ENCODE measurements around the gene OR6P1. TPM values are rescaled to one million over a fixed set of nuclear protein-coding genes. Genes with fewer than 3 reads are reported as not detected.

OR6P1 gene
- total RNA-seq, 2 donors from 2014 or later, result not detected

GRCh38 chr1:158552296-158552695 lies 18.1 kb downstream of the OR6P1 start:
- no peaks in the 10 kb centered on the region for H3K9me3 Mint-ChIP-seq
- no peaks in the 10 kb centered on the region for H3K4me1 ChIP-seq (ENCODE audit: control insufficient read depth, insufficient read depth, low read length)
- H3K36me3 ChIP-seq (ENCODE audit: control insufficient read depth, insufficient read depth, low read length), result no peaks in the 10 kb centered on the region
- no peaks in the 10 kb centered on the region for H3K9me3 ChIP-seq (ENCODE audit: control insufficient read depth, low read length)
- no peak overlapping the region for H3K9ac ChIP-seq (ENCODE audit: extremely low read depth, low read length, poor library complexity, severe bottlenecking)
- no peak overlapping the region for H3K27ac Mint-ChIP-seq
- DNase-seq, result no peak
- H3K4me3 Mint-ChIP-seq, result no peak overlapping the region
- WGBS, 2 experiments (ENCODE audit: insufficient coverage in 1 of 2, insufficient read length in 1 of 2), result 88 to 100% methylated on average over 1 of the region's 1 CpG
- no peak overlapping the region for H3K27ac ChIP-seq (ENCODE audit: low read depth, low read length)
- H3K4me1 Mint-ChIP-seq, result no peaks in the 10 kb centered on the region
- no peak for TF ChIP-seq CTCF (conservative IDR thresholded peaks at IDR 0.05)
- H3K4me3 ChIP-seq (ENCODE audit: low read length), result no peak overlapping the region
- H3K27me3 ChIP-seq (ENCODE audit: control insufficient read depth, insufficient read depth, low read length, poor library complexity, severe bottlenecking), result no peaks in the 10 kb centered on the region
- H3K27me3 Mint-ChIP-seq (ENCODE audit: insufficient read depth), result no peaks in the 10 kb centered on the region
- no peaks in the 10 kb centered on the region for H3K36me3 Mint-ChIP-seq (ENCODE audit: low read depth)

GRCh38 chr1:158547533-158547932 lies 22.8 kb downstream of the OR6P1 start:
- H3K4me3 Mint-ChIP-seq, result no peak overlapping the region
- 90 to 100% methylated on average over 2 of the region's 2 CpGs for WGBS, 2 experiments (ENCODE audit: insufficient coverage in 1 of 2, insufficient read length in 1 of 2)
- no peaks in the 10 kb centered on the region for H3K27me3 Mint-ChIP-seq (ENCODE audit: insufficient read depth)
- Histone ChIP-seq H3K4me3 (ENCODE audit: low read length) (no peak overlapping the region), H3K27me3 (ENCODE audit: control insufficient read depth, insufficient read depth, low read length, poor library complexity, severe bottlenecking) (no peaks in the 10 kb centered on the region), H3K9ac (ENCODE audit: extremely low read depth, low read length, poor library complexity, severe bottlenecking) (no peak overlapping the region), H3K36me3 (ENCODE audit: control insufficient read depth, insufficient read depth, low read length) (no peaks in the 10 kb centered on the region), H3K27ac (ENCODE audit: low read depth, low read length) (no peak overlapping the region), H3K4me1 (ENCODE audit: control insufficient read depth, insufficient read depth, low read length) (no peaks in the 10 kb centered on the region), H3K9me3 (ENCODE audit: control insufficient read depth, low read length) (no peaks in the 10 kb centered on the region)
- H3K36me3 Mint-ChIP-seq (ENCODE audit: low read depth), result no peaks in the 10 kb centered on the region
- TF ChIP-seq CTCF (conservative IDR thresholded peaks at IDR 0.05), result no peak
- H3K27ac Mint-ChIP-seq, result no peak overlapping the region
- no peak for DNase-seq
- H3K4me1 Mint-ChIP-seq, result no peaks in the 10 kb centered on the region
- no peaks in the 10 kb centered on the region for H3K9me3 Mint-ChIP-seq

- Mint-ChIP-seq H3K27me3 (ENCODE audit: insufficient read depth) (peaks cover 3% of the 10 kb centered on the region), H3K4me1 (peaks cover 4% of the 10 kb centered on the region), H3K4me3 (no peak overlapping the region), H3K27ac (no peak overlapping the region), H3K9me3 (no peaks in the 10 kb centered on the region), H3K36me3 (ENCODE audit: low read depth) (no peaks in the 10 kb centered on the region)
- H3K9me3 ChIP-seq (ENCODE audit: control insufficient read depth, low read length), result no peaks in the 10 kb centered on the region
- no peak for TF ChIP-seq CTCF (conservative IDR thresholded peaks at IDR 0.05)
- no peak overlapping the region for H3K9ac ChIP-seq (ENCODE audit: extremely low read depth, low read length, poor library complexity, severe bottlenecking)
- no peak for DNase-seq
- H3K36me3 ChIP-seq (ENCODE audit: control insufficient read depth, insufficient read depth, low read length), result no peaks in the 10 kb centered on the region
- no peak overlapping the region for H3K4me3 ChIP-seq (ENCODE audit: low read length)
- H3K27me3 ChIP-seq (ENCODE audit: control insufficient read depth, insufficient read depth, low read length, poor library complexity, severe bottlenecking), result no peaks in the 10 kb centered on the region
- WGBS, 2 experiments (ENCODE audit: insufficient coverage in 1 of 2, insufficient read length in 1 of 2), result 71% methylated on average over 2 of the region's 2 CpGs; no CpG with 5 or more reads in 1 of the 2 experiments
- no peak overlapping the region for H3K27ac ChIP-seq (ENCODE audit: low read depth, low read length)
- no peaks in the 10 kb centered on the region for H3K4me1 ChIP-seq (ENCODE audit: control insufficient read depth, insufficient read depth, low read length)
These were observed 32.8 kb downstream of the OR6P1 start for GRCh38 chr1:158537609-158538008.
